Fibroblast of mammary gland (primary cell): ENCODE results near the gene ZNF662.
A peak's percentile ranks its signal among the peaks of the same experiment; 100 is the strongest.

Experiments
- DNase-seq: peaks from one replicate; pipeline ENCODE4 v3.0.0-alpha.2; 2010; ENCODE audit warnings: low read depth
- H3K4me3 ChIP-seq: 2 replicates; pipeline ENCODE4 v1.5.1; 2011; ENCODE audit warnings: low read depth, mild to moderate bottlenecking, low read length, moderate library complexity; ENCODE audit not compliant: control insufficient read depth
- CTCF ChIP-seq: conservative IDR thresholded peaks from 2 replicates; pipeline ENCODE4 v1.5.1; 2011; ENCODE audit warnings: low read depth, low read length, inconsistent platforms; ENCODE audit not compliant: control insufficient read depth, insufficient read depth

ZNF662 gene

GRCh38 chr3:42895580-42895868 lies 10.4 kb upstream of the ZNF662 start:
- no peak overlapping the region for H3K4me3 ChIP-seq
- no peak for TF ChIP-seq CTCF
- DNase-seq = no peak

GRCh38 chr3:42898896-42899675 lies 6.9 kb upstream of the ZNF662 start:
- H3K4me3 ChIP-seq = no peak overlapping the region
- TF ChIP-seq CTCF = peak; percentile 9
- peak; percentile 42 for DNase-seq

DNA sequence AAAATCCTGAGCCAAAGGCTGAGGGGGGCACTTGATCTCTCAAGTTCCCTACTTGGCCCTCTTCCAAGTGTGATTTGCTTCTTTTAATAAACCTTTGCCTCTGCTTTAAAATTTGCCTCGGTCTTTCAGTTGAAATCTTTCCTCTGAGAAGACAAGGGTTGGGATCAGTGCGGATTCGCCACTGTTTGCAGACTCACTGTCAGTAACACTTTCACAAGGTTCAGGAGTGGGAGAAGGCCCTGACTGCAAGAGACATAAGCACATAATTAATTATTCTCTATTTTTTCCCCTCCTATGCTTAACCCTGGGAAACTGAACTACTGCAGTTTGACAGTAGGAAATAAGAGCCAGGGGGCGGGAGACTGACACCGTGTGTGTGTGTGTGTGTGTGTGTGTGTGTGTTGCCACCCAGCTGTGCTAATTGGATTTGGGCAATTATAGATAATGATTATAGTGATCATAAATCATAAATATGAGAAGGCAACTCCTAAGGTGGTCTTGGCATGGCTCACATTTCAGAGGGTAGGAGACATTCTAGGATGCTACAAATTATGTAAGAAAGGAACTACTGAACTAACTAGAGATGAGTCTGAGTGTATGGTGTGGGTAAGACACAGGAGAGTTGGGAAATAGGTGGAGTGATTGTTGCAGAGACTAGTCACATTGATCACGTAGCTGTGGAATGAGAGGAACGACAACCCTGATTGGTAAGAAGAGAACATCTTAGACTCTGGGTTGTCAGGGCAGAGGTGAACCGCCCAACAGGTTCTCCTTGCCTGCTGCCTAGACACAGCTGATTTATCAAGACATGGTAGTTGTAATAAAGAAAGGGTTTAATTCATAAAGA lies 5.5 kb upstream of the ZNF662 start:
- H3K4me3 ChIP-seq = no peak overlapping the region
- DNase-seq = no peak
- no peak for TF ChIP-seq CTCF

- H3K4me3 ChIP-seq = no peak overlapping the region
- DNase-seq = no peak
- no peak for TF ChIP-seq CTCF
These were observed 4.9 kb upstream of the ZNF662 start for GRCh38 chr3:42901073-42901415.

DNA sequence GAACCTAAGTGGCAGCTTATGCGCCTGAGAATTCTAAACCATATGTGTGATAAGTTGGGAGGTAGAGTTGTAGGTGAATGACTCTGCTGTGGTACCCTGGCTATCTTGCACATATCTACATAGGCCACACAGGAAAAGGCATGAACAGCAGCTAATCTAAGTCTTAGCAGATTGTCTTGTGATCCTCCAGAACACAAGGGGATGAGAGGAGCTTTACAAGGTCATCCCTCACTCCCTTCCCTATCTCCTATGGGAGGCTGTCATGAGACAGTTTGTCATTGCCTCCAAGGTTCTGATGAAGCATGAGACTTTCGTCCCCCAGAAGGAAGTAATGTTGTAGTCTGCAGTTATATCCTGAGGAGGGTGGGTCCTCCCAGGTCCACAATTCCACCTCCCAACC lies 3.7 kb upstream of the ZNF662 start:
- no peak for TF ChIP-seq CTCF
- no peak overlapping the region for H3K4me3 ChIP-seq
- DNase-seq = no peak

GRCh38 chr3:42904076-42904475 lies 1.9 kb upstream of the ZNF662 start:
- no peak overlapping the region for H3K4me3 ChIP-seq
- DNase-seq = no peak

More at GRCh38 chr3:42904076-42904475, 1.9 kb upstream of the ZNF662 start:
- TF ChIP-seq CTCF = no peak
